ENCODE data around the gene HDAC2.
"Not testable (repeated sequence)": the region's sequence is repeated elsewhere in the genome, so short reads cannot be mapped to it uniquely, and the experiment has no call there.

The HDAC2 gene

DNA sequence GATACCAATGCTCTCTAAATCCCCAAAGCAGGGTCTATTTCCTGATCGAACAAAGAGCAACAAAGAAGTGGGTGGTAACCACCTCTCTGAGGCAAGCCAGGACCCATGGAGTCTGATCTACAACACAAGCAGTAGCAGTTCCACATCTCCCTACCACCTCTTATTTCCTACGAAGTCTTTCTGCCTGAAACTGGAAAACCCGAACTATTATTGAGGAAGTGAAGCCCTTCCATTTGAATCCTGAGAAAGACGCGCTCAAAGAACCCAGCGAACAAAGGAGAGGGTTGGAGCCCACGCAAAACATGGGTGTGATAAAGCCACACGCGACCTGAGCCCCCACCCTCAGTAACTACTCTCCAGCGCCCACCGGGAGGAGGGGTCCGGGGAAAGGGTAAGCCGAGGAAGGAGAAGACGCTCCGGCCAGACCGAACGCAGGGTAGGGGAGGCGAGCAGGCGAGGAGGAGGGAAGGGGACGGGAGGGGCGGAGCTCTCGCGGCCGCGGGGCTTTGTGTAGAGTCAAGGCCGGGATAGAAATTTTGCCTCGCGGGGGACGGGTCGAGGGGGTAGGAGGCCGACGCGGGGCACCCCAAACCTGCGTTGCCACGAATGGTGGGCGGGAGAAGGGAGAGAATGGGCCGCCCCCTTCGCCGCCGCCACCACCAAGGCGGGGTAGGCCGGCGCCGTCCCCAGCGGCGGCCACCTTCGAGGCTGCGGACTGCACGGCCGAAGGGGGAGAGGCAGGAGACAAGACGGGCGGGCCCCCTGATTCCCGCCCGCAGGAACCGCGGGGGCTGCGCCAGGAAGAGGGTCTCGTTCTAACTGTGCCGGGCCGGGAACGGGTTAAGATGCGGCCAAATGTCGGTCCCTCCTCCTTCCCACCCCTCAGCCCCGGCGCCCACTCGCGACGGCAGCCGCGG, 802 bp downstream of the HDAC2 start:
- DNase-seq, result peak; percentile 54

DNA sequence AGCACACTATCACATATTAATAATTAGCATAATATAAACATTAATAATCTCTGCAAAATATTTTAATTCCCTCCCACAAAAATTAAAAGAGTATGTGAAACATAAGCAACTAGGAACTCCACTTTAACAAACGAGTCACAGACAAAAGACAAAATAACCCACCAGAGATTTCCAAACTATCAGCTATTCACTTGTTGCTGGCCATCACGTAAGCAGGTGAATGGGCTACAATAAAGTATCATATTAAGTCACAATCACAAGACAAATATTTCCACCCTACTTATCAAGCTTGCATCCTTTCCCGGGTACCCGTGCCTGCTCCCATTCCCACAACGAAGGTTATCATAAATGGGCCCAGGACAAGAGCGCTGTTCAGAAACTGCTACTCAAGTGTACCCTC, 2.5 kb downstream of the HDAC2 start:
- no peak for DNase-seq

DNA sequence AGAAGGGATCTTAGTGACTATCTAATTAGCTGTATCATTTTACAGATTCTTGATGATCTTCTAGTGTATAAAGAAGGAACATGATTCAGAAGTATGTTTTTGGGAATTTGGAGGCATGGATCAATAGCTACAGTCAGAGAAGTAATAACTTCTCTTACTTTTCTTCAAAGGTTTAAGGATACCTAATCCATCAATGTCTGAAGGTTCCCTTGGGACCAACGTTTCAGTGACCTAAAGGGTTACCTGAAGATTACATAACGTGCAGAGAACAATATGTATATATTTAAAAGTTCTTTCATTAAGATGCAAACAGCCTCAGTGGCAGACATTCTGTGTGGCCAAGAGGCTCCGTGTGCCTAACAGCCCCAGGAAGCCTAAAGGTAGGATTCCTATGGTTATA, 3.2 kb downstream of the HDAC2 start:
- DNase-seq, result no peak

DNA sequence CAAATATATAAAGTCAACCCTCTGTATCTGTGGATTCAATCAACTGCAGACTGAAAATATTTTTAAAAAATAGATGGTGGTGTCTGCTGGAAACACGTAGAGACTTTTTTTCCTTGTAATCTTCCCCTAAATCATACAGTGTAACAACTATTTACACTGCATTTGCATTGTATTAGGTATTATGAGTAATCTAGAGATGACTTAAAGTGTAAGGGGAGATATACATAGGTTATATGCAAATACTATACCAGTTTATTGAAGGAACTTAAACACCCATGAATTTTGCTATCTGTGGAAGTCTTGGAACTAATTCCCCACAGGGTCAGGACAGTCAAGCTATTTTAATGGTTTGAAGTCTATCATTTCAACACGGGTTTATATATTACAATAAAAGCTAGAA, 10.2 kb downstream of the HDAC2 start:
- DNase-seq, result no peak

DNA sequence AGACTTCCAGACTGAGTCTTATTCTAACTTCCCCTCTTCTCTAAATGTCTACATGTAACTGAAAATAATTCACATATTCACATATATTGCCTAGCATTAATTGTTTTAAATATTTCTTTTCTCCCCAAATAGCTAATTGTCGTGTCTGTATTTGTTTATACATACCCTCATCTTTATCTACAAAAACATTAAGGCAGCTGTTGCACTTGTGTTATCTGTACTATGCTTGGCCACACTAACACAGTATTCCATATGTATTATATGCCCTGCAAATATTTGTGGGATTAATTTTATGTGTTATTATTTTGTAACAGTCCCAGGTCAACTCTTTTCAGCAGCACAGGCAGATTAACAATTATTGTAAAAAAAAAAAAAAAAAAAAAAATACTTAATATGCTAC, 11.7 kb downstream of the HDAC2 start:
- DNase-seq, result no peak

DNA sequence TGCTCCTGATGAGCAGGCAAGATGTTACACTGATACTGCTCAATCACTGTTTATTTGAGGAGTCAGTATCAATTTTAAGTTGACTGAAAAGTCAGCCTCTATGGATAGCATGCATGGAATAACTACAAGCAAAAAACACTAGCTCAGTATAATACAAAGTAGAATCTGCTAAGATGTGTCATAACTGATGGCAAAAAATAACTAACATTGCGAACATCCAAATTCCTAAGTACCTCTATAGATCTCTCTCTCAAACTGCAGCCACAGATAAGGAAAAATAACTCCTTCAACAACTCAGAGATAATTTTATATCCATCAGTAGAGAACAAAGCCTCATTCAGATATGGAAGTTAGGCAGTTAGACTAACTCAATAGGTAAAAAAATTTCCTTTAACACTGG, 16.3 kb downstream of the HDAC2 start:
- no peak for DNase-seq

DNA sequence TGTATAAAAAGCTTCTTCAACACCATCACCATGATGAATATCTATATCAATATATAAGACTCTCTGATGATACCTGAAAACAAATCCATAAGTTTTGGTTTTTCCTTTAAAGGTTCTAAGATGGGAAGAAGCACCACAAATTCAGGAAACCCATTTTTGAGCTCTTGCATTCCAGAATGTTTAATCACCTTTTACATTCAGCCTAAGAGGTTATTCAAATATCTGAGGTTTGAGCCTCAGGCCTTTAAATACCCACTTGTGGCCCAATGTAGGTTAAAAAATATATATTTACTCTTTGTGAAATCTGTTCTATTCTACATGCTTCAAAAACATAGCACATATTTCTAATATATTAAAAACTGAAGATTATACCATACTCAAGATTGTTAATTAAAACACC, 17.6 kb downstream of the HDAC2 start:
- DNase-seq, result no peak

DNA sequence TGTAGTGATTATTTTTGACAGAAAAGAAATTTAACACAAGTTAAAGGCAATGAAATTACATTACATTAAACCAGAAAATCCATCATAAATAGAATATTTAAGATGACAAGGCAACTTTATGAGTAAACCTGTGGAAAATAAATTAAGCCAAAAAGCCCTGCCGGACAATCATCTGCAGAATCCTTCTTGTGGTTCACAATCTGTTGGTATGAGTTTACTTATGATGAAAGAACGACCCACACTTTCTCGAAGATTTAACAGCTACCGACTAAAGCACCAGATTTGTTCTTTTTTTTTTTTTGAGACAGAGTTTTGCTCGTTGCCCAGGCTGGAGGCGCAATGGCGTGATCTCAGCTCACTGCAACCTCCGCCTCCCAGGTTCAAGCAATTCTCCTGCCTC, 21.4 kb downstream of the HDAC2 start:
- DNase-seq, result no peak

DNA sequence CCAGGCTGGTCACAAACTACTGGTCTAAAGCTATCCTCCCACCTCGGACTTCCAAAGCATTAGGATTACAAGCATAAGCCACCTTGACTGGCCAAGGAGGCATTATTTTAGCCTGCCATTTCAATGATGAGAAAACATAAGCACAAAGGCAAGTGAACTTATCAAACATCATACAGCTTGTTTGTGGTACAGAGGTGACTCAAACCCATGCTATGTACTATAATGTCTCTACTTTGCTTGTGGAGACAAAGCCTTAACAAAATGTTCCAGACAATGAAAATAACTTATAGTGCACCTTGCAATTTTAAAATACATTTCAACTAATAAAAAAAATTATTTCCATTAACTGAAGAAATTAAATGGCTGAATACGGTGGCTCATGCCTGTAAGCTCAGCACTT, 26.2 kb downstream of the HDAC2 start:
- DNase-seq, result no peak

DNA sequence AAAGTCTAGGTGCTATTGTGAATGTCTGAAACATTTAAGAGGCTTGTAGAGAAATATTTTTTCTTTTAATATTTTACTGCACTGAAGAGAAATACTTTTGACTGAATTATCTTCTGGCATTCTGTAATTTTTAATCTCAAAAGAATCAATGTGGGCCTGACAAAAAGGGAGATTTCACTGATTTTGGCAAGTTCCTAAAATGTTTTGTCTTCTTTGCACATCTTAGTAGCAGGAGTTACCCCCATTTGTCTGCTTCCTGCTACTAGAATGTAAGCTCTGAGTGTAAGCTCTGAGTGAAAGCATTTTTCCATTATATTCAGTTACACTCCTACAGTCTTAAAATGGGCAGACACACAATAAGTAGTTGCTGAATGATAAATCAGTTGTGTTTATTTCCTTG, 31.1 kb downstream of the HDAC2 start:
- DNase-seq, result no peak

DNA sequence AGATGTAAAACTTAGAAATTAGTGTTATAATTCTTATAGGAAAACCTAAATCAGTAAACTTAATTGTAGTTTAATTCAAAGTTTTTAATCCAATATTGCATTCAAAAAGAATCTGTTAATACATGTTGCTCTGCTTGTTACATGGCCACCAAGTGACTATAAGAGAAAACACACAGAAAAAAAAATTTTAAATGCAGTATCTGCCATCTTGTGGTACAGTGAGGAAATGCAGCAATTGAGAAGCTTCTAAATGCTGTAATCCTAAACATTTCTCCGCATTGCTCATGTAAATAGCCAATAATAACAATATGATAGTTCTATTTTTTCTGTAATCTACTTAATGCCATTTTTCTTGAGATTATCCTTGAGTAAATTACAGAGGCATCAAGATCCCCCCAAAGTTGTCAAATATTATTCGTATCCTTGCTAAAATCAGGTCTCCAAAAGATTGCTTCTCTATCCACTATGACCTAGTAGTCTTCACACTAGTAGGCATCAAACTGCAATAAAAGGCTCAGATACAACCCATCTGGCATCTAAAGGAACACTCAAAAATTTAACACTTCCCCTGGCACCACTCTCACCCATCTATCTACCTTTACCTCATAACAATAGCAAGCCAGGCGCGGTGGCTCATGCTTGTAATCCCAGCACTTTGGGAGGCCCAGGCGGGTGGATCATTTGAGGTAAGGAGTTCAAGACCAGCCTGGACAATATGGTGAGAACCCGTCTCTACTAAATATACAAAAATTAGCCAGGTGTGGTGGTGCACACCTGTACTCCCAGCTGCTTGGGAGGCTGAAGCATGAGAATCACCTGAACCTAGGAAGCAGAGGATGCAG, 34.6 kb downstream of the HDAC2 start:
- DNase-seq, result peak; percentile 54

DNA sequence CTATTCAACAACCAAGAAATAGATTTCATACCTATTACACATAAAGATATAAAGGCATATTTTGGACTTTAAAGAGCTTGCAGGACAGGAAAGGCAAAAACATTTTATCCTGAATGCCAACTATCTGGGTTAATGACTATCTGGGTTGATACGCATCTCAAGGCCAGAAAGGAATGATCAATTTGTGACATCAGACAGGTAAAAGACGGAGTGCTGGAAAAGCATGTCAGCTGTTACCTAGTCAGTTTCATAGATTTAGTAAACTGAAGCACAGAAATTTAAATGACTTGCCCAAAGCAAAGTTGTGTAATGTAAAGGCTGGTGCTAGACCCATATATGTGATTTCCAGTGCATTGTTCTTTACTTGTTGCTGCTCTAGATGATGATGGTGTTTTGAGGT, 36.8 kb downstream of the HDAC2 start:
- DNase-seq, result no peak

DNA sequence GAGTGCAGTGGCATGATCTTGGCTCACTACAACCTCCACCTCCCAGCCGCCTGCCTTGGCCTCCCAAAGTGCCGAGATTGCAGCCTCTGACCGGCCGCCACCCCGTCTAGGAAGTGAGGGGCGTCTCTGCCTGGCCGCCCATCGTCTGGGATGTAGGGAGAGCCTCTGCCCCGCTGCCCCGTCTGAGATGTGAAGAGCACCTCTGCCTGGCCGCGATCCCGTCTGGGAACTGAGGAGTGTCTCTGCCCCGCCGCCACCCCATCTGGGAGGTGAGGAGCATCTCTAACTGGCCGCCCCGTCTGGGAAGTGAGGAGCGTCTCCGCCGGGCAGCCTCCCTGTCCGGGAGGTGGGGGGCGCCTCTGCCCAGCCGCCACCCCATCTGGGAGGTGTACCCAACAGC, 39.0 kb downstream of the HDAC2 start:
- DNase-seq, result not testable (repeated sequence)

DNA sequence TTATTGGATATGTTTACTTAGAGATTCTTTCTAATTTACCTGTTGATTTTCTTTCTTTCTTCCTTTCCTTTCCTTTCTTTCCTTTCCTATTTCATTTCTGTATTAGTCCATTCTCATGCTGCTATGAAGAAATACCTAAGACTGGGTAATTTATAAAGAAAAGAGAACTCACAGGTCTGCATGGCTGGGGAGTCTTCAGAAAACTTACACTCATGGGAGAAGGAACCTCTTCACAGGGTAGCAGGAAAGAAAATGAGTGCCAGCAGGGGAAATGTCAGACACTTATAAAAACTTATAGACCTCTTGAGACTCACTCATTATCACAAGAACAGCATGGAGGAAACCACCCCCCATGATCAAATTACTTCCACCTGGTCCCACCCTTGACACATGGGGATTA, 40.8 kb downstream of the HDAC2 start:
- DNase-seq, result no peak

DNA sequence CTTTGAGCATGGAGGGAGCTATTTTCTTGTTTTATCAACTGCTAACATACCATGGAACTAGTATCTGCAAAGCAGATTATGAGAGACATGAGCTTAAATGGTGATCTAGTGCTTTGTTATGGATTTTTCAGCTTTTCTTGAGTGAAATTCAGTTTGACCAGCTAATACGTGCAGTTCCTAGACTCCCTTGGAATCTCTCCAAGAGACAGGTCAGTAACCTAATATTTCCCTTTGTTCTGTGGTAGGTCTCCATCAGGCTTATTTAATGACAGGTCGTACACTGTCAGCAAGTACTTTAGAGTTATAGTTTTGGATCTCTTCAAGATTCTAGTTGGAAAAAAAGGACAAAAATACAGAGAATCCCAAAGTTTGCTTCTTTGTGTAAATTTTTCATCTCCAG, 43.9 kb downstream of the HDAC2 start:
- DNase-seq, result no peak

DNA sequence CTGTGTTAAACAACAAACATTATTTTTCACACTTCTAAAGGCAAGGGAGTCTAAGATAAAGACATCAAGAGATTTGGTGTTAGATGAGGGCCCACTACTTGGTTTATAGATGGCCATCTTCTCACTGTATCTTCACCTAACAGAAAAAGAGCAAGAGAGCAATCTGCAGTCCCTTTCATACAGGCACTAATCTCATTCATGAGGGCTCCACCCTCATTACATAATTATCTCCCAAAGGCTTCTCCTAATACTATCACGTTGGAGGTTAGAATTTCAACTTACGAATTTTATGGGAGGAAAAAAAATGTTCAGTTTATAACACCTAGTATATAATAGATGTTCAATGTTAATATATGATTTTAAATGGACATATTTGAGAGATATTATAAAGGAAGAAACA, 45.6 kb downstream of the HDAC2 start:
- DNase-seq, result no peak

DNA sequence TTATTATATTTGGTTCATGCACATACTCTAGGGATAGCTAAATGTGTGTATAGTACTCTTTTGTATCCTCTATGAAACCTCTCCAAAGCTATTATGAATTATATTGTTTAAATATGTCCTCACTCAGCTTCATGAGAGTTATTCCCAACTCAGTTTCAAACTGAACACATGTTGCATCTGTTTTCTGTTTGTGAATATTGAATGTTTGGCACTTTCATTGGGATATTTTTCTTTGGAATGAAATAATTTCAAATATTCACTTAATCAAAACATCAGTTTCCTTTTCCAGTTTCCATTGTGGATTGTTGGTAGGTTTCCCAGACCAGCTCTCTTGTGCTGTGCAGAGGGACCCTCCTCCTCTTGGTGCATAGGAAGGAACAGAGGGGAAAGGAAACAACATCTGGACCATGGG, 46.6 kb downstream of the HDAC2 start:
- no peak for DNase-seq

DNA sequence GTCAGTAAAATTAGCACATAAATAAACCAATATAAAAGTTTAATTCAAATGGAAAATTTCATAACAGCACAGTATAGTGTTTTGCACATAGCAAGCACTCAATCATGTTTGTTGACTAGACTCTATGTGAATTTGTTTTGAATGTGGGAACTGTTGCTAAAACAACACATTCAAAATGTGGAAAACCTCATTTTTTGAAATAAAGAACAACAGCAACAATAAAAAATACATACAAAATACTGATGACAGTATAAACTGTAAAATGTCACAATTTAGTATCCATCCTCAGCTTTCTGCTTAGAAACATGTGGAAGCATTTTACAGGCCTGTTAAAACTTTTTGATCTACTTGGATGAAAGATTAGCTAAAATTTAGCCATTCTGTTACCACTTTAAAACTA, 47.4 kb downstream of the HDAC2 start:
- DNase-seq, result no peak

DNA sequence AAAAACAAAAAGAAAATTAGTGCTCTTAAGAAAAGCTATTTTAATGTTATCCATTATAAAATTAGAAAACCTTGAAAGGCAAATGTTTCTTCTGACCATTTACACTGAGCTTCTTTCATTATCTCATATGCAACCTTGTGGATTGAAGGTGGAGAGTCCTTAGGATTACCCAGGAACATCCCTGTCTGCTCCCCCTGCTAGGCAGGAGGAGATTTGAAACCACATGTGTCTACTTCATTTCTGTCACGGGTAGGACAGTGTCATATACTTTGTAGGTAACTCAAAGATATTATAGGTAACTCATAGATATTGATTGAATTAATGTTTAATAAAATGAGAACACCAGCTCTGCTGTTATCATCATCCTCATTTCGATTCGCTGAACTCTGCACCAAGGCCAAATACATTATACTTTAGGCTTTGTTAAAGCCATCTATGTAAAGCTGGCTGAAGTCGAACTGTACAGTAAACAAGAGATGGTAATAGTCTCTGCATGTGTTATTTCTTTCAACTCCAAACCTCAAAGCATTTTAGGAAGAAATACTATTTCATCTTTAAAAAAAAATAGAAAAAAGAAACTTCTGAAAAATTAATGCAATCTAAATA, 49.5 kb downstream of the HDAC2 start:
- DNase-seq, result no peak

DNA sequence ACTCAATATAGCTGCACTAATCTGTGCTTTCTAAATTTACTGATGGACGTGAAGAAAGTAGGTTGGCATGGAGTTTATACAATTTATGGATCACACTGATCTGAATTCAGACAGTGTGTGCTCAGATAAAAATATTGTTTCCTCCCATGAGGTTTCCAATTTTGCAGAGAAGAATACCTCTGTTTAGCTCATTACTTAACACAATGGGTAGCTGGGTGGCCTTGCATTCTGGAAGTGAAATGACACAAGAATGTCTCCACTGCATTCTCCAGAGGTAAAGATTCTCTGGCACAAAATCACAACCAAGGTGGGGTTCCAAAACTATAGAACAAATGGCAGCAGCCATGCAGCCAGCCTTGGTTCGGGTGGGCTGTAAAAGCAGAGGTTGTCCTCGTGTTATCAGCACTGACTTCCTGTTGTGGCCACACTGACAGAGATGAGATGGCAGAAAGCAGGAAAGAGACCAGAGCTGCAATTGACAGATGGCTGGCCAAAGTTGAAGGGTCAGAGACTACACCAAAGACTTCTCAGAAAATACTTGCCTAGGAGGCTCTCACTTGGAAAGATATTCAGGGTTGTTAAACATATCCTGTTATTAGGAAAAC, 50.2 kb downstream of the HDAC2 start:
- no peak for DNase-seq

DNA sequence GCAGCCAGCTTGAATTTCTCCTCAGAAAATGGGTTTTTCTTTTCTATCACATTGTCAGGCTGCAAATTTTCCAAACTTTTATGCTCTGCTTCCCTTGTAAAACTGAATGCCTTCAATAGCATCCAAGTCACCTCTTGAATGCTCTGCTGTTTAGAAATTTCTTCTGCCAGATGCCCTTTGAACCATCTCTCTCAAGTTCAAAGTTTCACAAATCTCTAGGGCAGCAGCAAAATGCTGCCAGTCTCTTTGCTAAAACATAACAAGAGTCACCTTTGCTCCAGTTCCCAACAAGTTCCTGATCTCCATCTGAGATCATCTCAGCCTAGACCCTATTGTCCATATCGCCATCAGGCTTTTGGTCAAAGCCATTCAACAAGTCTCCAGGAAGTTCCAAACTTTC, 60.7 kb downstream of the HDAC2 start:
- not testable (repeated sequence) for DNase-seq

DNA sequence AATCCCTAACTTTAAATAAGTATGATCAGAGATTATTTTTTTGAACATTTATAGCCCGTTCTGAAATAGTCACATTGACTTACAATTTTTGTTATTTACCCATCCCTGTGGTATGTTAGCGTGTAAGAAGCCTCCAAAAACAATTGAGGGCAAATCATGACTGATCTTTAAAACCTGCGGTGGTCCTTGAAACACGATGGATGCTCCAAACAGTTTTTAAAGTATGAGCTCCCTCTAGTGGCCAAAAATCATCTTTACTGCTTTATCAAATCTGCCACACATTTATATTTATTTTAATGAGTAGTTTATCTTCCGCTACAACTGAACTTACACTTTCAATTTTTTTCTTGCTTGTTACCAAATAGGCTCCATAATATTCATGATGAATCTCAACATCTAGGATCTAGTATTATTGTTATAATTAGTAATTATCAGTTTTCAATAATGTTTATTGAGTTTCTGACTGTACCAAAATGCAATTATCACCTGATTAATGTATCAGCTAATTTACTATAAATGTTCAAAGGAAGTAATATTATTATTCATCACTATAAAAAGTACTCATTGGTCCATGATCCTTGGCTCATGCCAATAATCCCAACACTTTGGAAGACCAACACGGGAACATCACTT, 61.6 kb downstream of the HDAC2 start:
- peak; percentile 48 for DNase-seq

DNA sequence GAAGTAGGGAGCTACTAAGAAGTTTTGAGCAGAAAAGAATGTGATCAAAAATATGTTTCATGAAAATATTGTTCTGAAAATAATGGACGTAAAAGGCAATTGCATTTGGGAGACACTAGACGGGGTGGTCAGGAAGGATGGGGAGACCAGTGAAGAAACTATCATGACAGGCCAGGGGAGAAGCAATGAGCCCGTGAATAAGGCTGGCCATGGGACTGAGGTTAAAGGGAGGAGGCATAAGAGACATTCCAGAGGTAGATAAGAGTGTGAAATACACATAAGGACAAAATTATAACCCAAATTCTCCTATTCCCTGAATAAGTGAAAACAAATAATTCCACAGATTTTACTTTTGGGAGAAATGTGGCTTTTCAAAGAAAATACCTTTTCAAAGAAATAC, 62.1 kb downstream of the HDAC2 start:
- DNase-seq, result no peak
